ENCODE results near the gene WDSUB1.
A peak's percentile ranks its signal among the peaks of the same experiment; 100 is the strongest.

Gene WDSUB1

GRCh38 chr2:159285929-159286708 is at the start of gene WDSUB1:
TSS of gene WDSUB1 (minus strand) at chr2:159286703. CDS start at chr2:159283069, 3,634 bp downstream.
- peak; percentile 23 for DNase-seq

GRCh38 chr2:159326569-159327255 is 40.2 kb upstream of the WDSUB1 start:
- DNase-seq, result no peak

GRCh38 chr2:159322419-159322818 is 35.9 kb upstream of the WDSUB1 start:
- no peak for DNase-seq

- DNase-seq, result no peak
Observed at GRCh38 chr2:159317392-159318088, 31.0 kb upstream of the WDSUB1 start.

- no peak for DNase-seq
Observed at GRCh38 chr2:159307942-159308341, 21.4 kb upstream of the WDSUB1 start.

- no peak for DNase-seq
Observed at GRCh38 chr2:159300586-159300985, 14.1 kb upstream of the WDSUB1 start.

- no peak for DNase-seq
Observed at GRCh38 chr2:159298967-159299366, 12.5 kb upstream of the WDSUB1 start.

GRCh38 chr2:159297042-159297707 is 10.7 kb upstream of the WDSUB1 start:
- no peak for DNase-seq

GRCh38 chr2:159292157-159292556 is 5.7 kb upstream of the WDSUB1 start:
- no peak for DNase-seq

GRCh38 chr2:159290289-159290907 is 3.9 kb upstream of the WDSUB1 start:
- peak; percentile 43 for DNase-seq

GRCh38 chr2:159287733-159288132 is 1.2 kb upstream of the WDSUB1 start:
- DNase-seq, result no peak

- peak; percentile 98 for DNase-seq
Observed at GRCh38 chr2:159286709-159287441, 372 bp upstream of the WDSUB1 start.

GRCh38 chr2:159285433-159285832 is 1.1 kb downstream of the WDSUB1 start:
- no peak for DNase-seq

GRCh38 chr2:159283529-159283928 is 3.0 kb downstream of the WDSUB1 start:
- no peak for DNase-seq

- no peak for DNase-seq
Observed at GRCh38 chr2:159281002-159281401, 5.5 kb downstream of the WDSUB1 start.

GRCh38 chr2:159279700-159280099 is 6.8 kb downstream of the WDSUB1 start:
- no peak for DNase-seq

- no peak for DNase-seq
Observed at GRCh38 chr2:159275111-159275510, 11.4 kb downstream of the WDSUB1 start.

GRCh38 chr2:159272156-159272555 is 14.3 kb downstream of the WDSUB1 start:
- DNase-seq, result no peak

GRCh38 chr2:159270744-159271379 is 15.6 kb downstream of the WDSUB1 start:
- no peak for DNase-seq

- DNase-seq, result no peak
Observed at GRCh38 chr2:159267921-159268320, 18.6 kb downstream of the WDSUB1 start.

GRCh38 chr2:159266554-159266953 is 19.9 kb downstream of the WDSUB1 start:
- DNase-seq, result no peak
